ENCODE measurements around the gene NES. TPM values are rescaled to one million over a fixed set of nuclear protein-coding genes. Genes with fewer than 3 reads are reported as not detected.
A peak's percentile ranks its signal among the peaks of the same experiment; 100 is the strongest.

The NES gene
- polyA plus RNA-seq, 2 of the 4 experiments (the other 2 are of a cell fraction) = 0.57 to 2.1 TPM

GRCh38 chr1:156666862-156667609 lies 10.2 kb downstream of the NES start:
- FAIRE-seq = no peak
- WGBS (ENCODE audit: missing lambda C conversion rate) = 90% methylated on average over 9 of the region's 9 CpGs
- H3K9me3 ChIP-seq = no peaks in the 10 kb centered on the region
- no peak for TF ChIP-seq RNF2 (IDR thresholded peaks at IDR 0.05; ENCODE audit: borderline replicate concordance, low read depth)
- no peak for TF ChIP-seq CBX8 (IDR thresholded peaks at IDR 0.05)
- no peak for TF ChIP-seq SREBF2 (IDR thresholded peaks at IDR 0.05)
- no peak for TF ChIP-seq ELK1 (IDR thresholded peaks at IDR 0.05; ENCODE audit: low read depth, low read length)
- no peak for TF ChIP-seq GATA3 (IDR thresholded peaks at IDR 0.05; ENCODE audit: borderline replicate concordance)
- no peak for TF ChIP-seq BCL3 (IDR thresholded peaks at IDR 0.05)
- no peak for TF ChIP-seq CBX2 (IDR thresholded peaks at IDR 0.05; ENCODE audit: borderline replicate concordance, low read depth)
- no peak for TF ChIP-seq CHD4 (IDR thresholded peaks at IDR 0.05; ENCODE audit: borderline replicate concordance)
- no peak for TF ChIP-seq CHD2 (IDR thresholded peaks at IDR 0.05; ENCODE audit: low read length, partially characterized antibody)
- no peak for TF ChIP-seq EP300 (IDR thresholded peaks at IDR 0.05)
- TF ChIP-seq E2F6 (IDR thresholded peaks at IDR 0.05; ENCODE audit: borderline replicate concordance, low read depth) = no peak
- no peak for TF ChIP-seq NR3C1 (IDR thresholded peaks at IDR 0.05)
- TF ChIP-seq ZFP36 (IDR thresholded peaks at IDR 0.05; ENCODE audit: borderline replicate concordance, partially characterized antibody) = no peak
- no peak for TF ChIP-seq HOXB5 (CRISPR knock-in tag; IDR thresholded peaks at IDR 0.05)
- no peak for TF ChIP-seq KDM5A (IDR thresholded peaks at IDR 0.05)
- ChIA-PET CTCF (interaction anchor here (0.7 to 25.8 kb wide), 6 partner anchors 9 to 45 kb away, joined by 3 to 495 read pairs (median 184); partner anchors contain the start of genes HAPLN2 and NES), POLR2A (no interaction called here)
- peak overlapping the region in 1 of 2 experiments; percentile 25; a peak in 1 of 6 replicates for H3K27ac ChIP-seq
- no peak overlapping the region for H3K4me2 ChIP-seq
- H3K4me3 ChIP-seq = no peak overlapping the region
- no peak for DNase-seq (ENCODE audit: low read depth in 1 of 2, low spot score in 1 of 2)
- H3K4me1 ChIP-seq = peaks cover 41% of the 10 kb centered on the region
- peak in 1 of 2 experiments; percentile 3; a peak in 1 of 6 replicates for ATAC-seq

- peak overlapping the region; percentile 54; the same call in 2 of the 3 replicates for H3K4me2 ChIP-seq
- H3K4me1 ChIP-seq = peaks cover 48% of the 10 kb centered on the region
- ChIA-PET POLR2A (no interaction called here), CTCF (interaction anchor here (1.3 to 15.2 kb wide), 5 partner anchors 10 to 225 kb away, joined by 3 to 402 read pairs (median 87); partner anchors contain the start of genes HAPLN2 and NES)
- ATAC-seq (no peak), FAIRE-seq (no peak), DNase-seq (ENCODE audit: low read depth in 1 of 2, low spot score in 1 of 2) (no peak)
- no peaks in the 10 kb centered on the region for H3K9me3 ChIP-seq
- H3K4me3 ChIP-seq = no peak overlapping the region
- WGBS (ENCODE audit: missing lambda C conversion rate) = 90% methylated on average over 3 of the region's 3 CpGs
- TF ChIP-seq MAFK (IDR thresholded peaks at IDR 0.05; ENCODE audit: partially characterized antibody) = no peak
- TF ChIP-seq ZSCAN20 (CRISPR knock-in tag; IDR thresholded peaks at IDR 0.05) = no peak
- TF ChIP-seq HOXB5 (CRISPR knock-in tag; IDR thresholded peaks at IDR 0.05) = no peak
- TF ChIP-seq E2F6 (IDR thresholded peaks at IDR 0.05; ENCODE audit: borderline replicate concordance, low read depth) = no peak
- TF ChIP-seq EHMT2 (IDR thresholded peaks at IDR 0.05; ENCODE audit: low read depth) = no peak
- TF ChIP-seq CBX8 (IDR thresholded peaks at IDR 0.05) = no peak
- TF ChIP-seq FOSB (CRISPR knock-in tag; IDR thresholded peaks at IDR 0.05) = no peak
- no peak for TF ChIP-seq CTCF (IDR thresholded peaks at IDR 0.05)
- no peak for TF ChIP-seq MYC (IDR thresholded peaks at IDR 0.05; ENCODE audit: borderline replicate concordance, low read length)
- no peak for TF ChIP-seq BHLHE40 (IDR thresholded peaks at IDR 0.05; ENCODE audit: low read depth, low read length)
- no peak for TF ChIP-seq KDM1A (IDR thresholded peaks at IDR 0.05; ENCODE audit: low read depth)
- no peak for TF ChIP-seq SREBF2 (IDR thresholded peaks at IDR 0.05)
- TF ChIP-seq HOXA7 (CRISPR knock-in tag; IDR thresholded peaks at IDR 0.05) = no peak
- TF ChIP-seq HES2 (IDR thresholded peaks at IDR 0.05) = no peak
- TF ChIP-seq HEYL (CRISPR knock-in tag; IDR thresholded peaks at IDR 0.05) = no peak
- TF ChIP-seq EHF (CRISPR knock-in tag; IDR thresholded peaks at IDR 0.05) = no peak
- peak overlapping the region; percentile 58 to 97 for H3K27ac ChIP-seq
These were observed 11.7 kb downstream of the NES start for GRCh38 chr1:156665539-156665938.

All from A549 (cell line).